ENCODE results near the gene BIRC2.

BIRC2 gene

DNA sequence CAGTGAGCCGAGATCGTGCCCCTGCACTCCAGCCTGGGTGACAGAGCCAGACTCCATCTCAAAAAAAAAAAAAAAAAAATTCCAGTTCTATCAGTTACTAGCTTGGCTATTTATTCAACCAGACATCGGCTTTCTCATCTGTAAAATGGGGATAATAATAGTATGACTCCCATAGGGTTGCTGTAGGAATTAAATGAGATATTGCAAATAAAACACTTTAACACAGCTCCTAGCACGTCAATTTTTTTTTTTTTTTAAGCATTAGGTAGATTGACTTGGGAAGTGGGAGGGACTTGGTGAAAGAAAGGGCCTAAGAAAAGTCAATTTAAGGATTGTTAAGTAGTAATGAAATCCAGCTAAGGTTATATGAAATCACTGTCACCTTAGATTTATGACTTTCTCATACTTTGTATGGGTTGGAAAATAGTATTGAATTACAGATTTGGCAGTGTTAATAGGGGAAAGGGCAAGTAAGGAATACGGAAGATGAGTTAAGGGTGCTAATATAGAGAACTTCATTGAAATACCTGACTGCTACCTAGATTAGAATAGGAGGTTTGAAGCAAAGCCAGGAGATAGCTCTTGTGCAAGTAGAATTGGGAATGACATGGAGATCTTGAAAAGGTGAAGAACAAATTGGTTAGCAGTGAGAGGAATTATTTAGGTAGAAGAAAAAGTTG is 28.8 kb downstream of the BIRC2 start:
- DNase-seq (ENCODE audit: low spot score): no peak

DNA sequence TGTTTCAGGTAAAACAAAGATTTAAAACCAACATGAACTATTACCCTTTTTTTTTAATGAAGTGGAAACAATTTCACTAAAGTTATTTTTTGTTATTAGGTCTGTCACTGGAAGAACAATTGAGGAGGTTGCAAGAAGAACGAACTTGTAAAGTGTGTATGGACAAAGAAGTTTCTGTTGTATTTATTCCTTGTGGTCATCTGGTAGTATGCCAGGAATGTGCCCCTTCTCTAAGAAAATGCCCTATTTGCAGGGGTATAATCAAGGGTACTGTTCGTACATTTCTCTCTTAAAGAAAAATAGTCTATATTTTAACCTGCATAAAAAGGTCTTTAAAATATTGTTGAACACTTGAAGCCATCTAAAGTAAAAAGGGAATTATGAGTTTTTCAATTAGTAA is 30.9 kb downstream of the BIRC2 start:
- no peak for DNase-seq (ENCODE audit: low spot score)

DNA sequence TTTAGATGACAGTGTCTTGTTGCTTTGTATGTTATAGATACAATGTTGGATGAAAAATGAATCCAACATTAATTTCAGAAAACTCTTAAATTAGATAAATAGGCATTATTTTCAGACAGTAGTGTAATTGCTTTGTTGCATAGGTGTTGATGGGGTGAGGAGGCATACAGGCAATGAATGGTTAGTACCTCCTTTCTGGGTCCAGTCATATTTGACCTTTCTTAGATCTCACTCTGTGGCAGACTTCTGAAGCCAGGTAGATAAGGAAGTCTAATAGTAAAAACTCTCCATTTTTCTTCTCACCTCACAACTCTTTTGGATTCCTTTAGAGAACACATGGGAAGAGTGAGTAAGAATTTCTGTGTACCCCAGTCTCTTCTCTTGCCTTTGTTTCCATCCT is 31.8 kb downstream of the BIRC2 start:
- DNase-seq (ENCODE audit: low spot score): no peak

DNA sequence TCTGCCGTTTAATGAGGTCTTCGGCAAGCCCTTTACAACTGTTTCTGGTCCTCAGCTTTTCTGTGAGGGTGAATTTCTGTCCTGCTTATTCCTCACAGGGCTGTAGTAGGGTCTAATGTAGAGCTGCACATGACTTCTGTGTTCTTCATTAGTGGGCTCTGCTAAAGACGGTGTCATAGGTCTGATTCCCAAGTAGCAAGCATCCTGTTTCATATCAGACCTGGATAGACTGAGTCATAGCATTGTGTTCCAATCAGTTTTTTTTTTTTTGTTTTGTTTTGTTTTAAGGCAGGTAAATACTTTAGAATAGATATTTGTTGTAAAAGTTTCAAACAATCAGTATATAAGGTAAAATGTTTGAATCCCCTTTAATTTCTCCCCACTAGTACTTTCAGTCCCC is 35.4 kb downstream of the BIRC2 start:
- no peak for DNase-seq (ENCODE audit: low spot score)

DNA sequence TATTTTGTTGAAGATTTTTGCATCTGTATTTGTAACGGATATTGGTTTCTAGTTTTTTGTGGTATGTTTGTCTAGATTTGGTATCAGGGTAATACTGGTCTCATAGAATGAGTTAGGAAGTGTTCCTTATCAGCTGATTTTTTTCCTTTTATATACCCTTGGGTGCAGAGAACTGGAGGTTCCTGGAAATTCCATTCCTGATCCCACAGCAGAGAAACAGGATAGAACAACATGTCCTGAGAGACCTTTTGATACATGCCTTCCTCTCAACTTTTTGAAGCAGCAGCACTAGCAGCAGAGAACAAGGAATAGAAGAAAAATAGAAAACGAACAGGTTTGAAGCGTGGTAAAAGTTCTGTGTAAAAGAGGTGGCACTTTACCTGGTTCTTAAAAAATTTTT is 36.8 kb downstream of the BIRC2 start:
- no peak for DNase-seq (ENCODE audit: low spot score)

DNA sequence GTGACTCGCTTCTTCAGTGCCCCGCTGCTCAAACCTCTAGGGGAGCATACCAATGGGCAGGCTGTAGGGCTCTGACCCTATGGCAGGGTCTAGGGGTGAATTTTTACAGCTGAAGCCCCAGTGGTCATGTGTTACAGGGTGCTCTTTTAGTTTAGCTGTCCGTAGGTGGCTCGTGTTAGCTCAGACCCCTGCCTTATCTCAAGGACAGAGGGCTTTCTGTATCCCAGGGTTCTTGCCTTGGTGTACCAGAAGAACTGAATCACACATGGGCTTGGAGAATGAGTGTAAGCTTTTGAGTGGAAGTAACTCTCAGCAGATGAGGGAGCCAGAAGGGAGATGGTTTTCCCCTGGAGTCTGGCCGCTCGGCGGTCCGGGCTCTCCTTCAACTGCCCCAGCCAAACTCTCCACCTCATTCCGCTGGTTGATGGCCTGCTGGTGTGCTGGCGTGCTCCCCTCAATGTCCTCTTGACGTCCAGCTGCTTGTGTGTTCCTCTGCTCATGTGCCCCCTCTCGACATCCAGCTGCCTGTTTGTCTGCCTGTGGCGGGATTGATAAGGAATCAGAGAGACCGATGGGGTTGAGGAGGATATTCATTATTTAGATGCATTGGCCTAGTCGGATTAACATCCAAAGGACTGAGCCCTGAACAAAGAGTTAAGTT is 37.5 kb downstream of the BIRC2 start:
- DNase-seq (ENCODE audit: low spot score): no peak

DNA sequence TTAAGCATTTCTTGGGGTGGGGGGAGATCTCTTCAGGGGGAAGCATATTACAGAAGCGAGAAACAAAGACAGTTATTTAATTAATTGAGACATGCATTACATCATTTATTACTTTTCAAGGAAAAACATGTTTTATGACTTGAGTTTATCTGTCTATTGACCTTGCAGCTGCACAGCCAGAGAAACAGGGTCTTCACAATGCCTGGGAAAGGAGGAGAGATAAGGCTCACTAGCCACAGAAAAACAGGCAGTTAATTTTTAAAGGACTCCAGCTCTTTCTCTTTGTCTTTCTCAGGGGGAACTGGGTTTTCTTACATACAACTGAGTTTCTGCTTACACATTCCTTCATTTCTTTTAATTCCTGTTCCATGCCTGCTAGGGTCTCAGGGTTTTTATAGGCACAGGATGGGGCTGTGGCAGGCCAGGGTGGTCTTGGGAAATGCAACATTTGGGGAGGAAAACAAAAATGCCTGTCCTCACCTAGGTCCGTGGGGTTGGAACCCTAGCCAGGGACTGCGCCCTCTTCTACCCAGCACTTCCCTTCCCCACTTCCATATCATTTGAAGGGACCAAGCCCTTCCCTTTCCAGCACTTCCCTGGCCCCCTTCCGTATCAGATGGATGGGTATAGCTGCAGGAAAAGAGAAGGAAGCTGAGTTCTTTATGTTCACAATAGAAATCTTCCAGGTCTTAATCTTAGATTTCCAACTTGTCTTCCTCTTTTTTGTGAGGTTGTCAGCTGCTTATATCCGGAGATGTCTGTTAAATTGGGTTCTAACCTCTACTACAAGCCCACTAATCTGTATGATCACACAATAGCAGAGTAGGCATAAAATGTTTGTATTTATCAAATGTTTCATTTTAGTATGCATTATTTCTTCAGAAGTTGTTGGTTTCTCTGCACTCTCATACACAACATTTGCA is 38.3 kb downstream of the BIRC2 start:
- DNase-seq (ENCODE audit: low spot score): no peak

DNA sequence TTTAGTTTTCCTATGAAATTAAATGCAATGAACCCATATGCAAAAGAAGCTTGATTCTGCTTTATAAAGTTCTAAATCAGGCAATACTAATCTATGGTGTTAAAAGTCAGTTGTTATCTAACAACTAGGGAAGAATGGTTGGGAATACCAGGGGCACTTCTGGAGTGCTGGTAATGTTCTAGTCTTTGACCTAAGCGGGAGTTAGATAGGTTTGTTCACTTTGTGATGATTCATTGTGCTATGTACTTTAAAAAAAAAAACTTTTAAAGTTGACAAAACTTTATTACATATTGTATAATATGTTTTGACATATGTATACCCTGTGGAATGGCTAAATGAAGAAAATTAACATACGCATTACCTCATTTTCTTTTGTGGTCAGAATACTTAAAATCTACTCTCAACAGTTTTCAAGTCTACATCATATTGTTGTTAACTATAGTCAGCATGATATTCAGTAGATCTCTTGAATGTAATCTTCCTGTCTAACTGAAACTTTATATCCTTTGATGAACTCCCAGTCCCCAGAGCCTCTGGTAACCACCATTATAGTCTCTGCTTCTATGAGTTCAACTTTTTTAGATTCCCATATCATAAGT is 39.2 kb downstream of the BIRC2 start:
- DNase-seq (ENCODE audit: low spot score): no peak

DNA sequence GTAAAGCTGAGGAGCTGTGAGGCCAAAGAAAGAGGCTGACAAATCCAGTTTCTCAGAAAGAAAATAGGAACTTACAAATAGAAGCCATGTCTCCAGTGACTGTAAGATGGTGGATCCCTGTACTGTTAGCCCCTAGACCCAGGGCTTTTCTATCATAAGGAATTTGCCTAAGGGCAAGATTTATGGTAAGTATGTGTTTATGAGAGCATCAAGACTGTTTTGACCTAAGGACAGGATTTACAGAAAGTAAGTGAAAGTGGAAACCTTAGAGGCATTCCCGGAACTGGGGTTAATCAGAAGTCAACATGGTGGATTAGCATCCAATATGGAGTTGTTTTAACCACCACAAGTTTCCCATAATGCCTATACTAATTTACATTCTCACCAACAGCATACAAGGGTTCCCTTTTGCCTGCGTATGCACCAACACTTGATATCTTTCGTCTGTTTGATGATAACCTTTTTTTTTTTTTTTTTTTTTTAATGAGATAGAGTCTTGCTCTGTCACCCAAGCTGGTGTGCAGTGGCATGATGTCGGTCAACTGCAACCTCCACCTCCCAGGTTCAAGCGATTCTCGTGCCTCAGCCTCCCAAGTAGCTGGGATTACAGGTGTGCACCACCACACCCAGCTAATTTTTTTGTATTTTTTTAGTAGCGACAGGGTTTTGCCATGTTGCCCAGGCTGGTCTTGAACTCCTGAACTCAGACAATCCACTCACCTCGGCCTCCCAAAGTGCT is 40.2 kb downstream of the BIRC2 start:
- no peak for DNase-seq (ENCODE audit: low spot score)

DNA sequence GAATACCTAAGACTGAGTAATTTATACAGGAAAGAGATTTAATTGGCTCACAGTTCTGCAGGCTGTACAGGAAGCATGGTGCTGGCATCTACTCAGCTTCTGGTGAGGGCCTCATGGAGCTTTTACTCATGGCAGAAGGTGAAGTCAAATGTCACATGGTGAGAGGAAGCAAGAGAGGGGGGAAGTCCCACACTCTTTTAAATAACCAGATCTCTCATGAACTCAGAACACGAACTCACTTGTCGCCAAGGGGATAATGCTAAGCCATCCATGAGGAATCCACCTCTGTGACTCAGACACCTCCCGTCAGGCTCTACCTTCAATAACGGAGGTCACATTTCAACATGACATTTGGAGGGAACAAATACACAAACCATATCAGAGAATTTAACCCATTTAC is 42.2 kb downstream of the BIRC2 start:
- no peak for DNase-seq (ENCODE audit: low spot score)

DNA sequence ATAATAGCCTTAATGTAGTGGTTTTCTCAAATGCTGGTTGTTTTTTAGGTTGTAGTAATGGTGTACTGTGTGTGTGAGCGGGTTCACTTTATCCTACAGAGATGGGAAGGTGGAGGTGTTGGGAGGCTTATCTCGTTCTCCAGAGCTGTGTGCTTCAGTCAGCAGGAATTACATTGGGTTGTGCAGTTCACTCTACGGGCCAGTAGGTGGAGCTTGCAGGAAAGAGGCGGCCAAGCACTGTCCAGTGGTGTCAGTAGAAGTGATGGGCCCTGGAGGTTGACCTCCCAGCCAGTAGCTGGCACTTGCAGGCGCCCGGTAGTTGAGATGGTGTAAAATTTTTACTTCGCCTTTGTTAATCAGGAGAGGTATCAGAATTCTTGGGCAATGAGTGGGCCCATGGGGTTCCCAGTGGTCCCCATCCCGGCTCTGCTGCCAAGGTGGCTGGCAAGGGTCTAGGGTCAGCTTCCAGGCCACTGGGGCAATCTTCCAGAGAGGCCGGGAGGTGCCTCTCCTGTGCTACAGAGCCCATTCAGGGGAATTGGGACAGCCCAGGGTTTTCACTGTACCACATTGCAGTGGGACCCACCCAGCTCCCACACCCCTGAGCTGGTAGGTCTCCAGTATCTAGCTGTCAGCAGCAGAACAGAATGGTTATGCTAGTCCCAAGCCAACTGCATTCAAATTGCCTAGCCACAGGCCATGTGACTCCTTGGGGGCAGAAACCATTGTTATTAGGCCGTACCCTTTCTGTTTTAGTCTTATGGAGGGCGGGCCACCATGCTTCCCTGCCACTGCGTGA is 43.9 kb downstream of the BIRC2 start:
- peak; percentile 70 for DNase-seq (ENCODE audit: low spot score)

DNA sequence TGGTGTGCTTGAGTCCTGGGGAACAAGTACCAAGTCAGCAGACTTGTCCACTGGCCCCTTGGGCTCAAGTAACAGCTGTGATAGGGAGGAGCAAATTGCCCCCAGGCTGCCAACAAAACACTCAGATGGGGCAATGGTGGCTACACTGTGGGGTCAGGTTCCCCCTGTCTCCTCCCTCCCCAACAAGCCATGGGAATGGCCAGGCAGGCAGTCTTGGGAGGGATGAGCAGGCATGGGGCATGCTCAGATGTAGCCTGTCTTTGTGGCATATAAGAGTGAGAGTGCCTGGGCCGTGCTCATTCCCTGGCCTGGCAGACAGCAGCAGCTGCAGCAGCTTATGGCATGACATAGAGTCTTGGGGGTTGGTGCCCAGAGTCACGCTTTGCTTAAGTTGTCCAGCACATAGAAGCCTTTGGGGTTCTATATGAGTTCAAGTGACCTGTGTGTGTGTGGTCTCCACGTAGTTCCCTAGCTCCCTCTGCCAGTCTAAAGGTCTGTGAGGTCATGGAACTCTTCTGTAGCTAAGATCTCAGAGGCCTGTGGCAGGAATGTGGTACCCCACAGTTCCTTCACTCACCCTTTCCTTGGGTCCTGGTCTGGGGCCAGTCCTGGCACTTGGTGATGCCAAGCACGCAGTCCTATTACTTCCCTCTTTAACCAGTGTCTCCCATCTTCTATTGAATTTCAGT is 44.7 kb downstream of the BIRC2 start:
- no peak for DNase-seq (ENCODE audit: low spot score)

DNA sequence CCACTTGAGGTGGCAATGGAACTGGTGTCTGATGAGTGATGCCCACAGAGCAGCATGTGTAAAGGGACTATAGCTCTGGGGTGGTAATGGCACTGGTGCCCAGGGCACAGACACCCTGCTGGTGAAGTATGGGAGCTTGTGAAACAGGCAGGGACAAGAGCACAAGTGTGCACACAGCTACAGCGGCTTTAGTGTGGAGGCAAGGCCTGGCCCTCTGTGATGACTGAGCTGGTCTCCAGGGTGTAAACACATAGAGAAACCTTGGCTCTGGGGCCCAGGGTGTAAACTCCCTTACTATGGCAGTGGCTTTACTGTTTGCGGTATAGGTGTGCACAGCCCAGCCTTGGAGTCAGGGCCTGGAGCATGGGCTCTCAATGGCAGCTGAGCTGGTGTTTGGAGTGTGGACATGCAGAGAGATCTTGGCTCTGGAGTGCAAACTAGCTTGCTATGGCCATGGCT is 46.3 kb downstream of the BIRC2 start:
- DNase-seq (ENCODE audit: low spot score): no peak

DNA sequence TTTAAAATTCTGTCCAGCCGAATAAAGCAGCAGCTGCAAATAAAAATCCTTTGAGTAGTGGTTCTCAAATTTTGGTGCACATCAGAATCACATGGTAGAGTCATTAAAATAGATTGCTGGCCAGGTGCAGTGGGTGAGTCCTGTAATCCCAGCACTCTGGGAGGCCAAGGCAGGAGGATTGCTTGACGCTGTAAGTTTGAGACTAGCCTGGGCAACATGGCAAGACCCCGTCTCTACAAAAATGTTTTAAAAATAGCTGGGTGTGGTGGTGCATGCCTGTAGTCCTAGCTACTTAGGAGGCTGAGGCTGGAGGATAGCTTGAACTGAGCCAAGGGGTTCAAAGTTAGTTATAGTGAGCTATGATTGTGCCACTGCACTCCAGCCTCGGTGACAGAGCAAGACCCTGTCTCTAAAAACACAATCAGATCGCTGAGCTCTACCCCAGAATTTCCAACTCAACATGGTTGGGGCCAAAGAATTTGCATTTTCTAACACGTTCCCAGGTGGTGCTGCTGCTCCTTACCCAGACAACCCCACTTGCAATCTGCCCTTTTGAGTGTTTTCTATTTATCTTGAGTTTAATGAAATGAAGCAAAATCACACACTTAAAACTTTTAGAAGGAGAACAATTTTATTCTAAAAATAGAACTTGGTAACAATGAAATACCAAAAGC is 48.8 kb downstream of the BIRC2 start:
- DNase-seq (ENCODE audit: low spot score): no peak

DNA sequence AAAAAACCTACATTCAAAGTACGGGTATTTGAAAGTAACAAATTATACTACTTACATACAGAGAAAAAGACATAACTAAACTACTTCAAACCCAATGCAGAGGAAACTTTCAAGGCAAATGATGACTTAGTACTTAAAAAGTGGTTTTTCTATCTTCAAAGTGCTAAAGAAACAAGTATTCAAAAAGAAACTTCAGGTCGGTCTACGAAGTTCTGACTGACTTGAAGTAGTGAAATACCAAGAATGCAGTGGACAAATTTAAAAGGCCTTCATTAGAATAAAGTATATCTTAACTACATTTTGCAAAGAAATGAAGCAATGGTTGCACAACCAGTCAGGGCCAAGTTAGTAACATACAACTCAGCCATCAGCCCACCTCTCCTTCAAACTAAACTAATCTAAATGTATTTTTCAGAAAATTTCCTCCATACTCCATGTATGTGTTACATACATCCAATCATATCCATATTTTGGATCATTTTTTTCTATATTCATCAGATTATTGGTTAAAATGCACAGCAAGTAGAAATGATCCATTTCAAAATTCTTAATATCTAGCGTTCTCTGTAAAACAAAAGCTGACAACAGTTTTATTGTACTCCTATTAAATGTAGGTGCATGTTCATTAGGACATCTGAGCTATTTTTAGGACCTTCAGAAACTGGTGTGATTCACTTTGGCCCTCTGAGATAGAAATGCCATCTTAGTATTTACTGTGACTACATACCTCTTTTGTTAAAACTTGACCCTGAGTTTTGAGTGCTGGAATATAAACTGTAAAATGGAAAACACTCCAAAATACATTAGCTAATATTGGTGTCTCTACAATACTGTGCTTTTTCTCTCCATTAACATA is 49.9 kb downstream of the BIRC2 start:
- DNase-seq (ENCODE audit: low spot score): no peak

DNA sequence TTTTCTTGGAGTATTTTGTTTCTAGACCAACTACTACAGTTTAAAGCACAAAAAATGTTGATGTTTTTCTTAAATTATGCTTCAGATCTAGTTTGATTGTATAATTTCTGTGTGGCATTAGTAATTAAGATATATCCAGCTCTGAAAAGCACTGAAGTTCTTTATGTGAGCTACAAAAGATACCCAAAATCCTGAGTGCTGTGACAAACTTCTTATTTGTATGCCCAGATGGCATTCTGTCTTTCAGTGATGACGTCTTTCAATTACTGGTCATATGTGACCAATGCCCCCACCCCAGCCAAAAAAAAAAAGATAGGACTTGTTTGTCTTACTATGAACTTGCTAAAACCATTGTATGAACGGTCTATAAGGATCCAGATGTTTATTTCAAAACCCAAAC is 51.3 kb downstream of the BIRC2 start:
- no peak for DNase-seq (ENCODE audit: low spot score)

DNA sequence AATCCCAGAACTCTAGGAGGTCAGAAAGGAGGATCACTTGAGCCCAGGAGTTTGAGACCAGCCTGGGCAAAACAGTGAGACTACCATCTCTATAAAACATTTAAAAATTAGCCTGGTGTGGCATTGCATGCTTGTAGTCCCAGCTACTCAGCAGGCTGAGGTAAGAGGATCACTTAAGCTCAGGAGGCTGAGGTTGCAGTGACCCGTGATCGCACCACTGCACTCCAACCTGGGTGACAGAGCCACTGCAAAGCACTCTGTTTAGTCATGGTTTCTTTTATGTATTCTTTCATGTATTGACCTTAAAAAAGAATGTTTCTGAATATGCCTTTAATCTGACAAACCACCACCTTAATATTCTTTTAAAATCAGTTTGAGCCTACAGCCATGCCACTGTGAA is 52.2 kb downstream of the BIRC2 start:
- DNase-seq (ENCODE audit: low spot score): no peak

DNA sequence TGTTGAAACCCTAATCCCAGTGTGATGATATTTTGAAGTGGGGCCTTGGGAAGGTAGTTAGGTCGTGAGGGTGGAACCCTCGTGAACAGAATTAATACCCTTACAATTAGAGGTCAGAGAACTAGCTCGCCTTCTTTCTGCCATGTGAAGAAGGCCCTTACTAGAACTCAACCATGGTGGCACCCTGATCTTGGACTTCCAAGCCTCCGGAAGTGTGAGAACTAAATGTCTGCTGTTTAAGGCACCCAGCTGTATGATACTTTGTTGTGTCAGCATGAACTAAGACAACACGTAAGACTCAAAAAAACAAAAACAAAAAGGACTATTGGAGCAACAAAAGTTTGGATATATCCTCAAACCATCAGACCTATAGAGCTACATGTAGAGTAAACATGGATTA is 53.6 kb downstream of the BIRC2 start:
- no peak for DNase-seq (ENCODE audit: low spot score)

DNA sequence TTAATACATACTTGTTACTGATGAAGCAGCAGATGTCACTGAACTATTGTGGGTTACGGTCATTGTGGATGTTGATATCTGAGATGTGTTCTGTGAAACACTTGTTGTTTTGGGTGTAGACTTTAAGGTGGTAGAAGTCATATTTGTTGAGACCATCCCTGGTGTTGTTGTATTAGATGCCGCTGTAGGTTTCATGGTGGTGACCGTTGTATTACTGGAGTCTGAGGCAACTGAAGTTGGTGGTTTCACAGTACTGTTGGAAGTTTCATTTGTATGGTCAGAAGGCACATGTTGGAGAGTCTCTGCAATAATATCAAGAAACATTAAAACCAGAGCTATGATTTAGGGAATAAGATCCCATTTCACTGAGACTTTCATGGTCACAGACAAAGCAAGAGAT is 54.9 kb downstream of the BIRC2 start:
- no peak for DNase-seq (ENCODE audit: low spot score)
